Gastrocnemius medialis (tissue), 4 donors: ENCODE data around the gene SCLT1.

Experiments
- POLR2A ChIP-seq, 2 donors: fragments of 450-650 bp; IDR thresholded peaks; one replicate each; pipeline ENCODE4 v1.6.1; 2017; ENCODE audit warnings: antibody characterized with exemption in 2 of 2, mild to moderate bottlenecking in 2 of 2, moderate library complexity in 2 of 2
- TF ChIP-seq, protein P1 (sequence below), 5 experiments: fragments of 450-650 bp in 3 of 5; fragments of 200-600 bp in 2 of 5; sonication (generic) in 2 of 5; IDR thresholded peaks in 4 of 5; conservative IDR thresholded peaks in 1 of 5; 1 replicate in 4 of 5; 2 replicates in 1 of 5; pipeline ENCODE4 v1.5.1; 2016 to 2019; ENCODE audit warnings: antibody characterized with exemption in 5 of 5, mild to moderate bottlenecking in 3 of 5, moderate library complexity in 3 of 5

DNA sequence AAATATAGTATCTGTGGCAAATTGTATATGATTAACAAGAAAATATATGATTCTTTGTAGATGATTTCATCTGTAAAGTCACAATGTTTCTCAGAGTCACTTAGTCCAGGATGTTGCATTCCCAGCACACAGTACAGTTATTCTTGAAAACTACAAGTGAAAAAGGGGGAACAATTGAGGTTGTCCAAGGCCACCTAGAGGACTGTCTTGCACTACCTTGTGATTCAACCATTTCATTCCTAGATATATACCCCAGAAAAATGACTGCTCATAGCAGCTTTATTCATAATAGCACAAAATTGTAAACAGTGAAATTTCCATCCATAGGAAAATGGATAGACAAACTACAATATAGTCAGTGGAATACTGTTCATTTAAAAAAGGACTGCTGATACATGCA is 18.6 kb upstream of the SCLT1 start:
- TF ChIP-seq, protein P1, sequence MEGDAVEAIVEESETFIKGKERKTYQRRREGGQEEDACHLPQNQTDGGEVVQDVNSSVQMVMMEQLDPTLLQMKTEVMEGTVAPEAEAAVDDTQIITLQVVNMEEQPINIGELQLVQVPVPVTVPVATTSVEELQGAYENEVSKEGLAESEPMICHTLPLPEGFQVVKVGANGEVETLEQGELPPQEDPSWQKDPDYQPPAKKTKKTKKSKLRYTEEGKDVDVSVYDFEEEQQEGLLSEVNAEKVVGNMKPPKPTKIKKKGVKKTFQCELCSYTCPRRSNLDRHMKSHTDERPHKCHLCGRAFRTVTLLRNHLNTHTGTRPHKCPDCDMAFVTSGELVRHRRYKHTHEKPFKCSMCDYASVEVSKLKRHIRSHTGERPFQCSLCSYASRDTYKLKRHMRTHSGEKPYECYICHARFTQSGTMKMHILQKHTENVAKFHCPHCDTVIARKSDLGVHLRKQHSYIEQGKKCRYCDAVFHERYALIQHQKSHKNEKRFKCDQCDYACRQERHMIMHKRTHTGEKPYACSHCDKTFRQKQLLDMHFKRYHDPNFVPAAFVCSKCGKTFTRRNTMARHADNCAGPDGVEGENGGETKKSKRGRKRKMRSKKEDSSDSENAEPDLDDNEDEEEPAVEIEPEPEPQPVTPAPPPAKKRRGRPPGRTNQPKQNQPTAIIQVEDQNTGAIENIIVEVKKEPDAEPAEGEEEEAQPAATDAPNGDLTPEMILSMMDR (IDR thresholded peaks at IDR 0.05 in 4 of 5, conservative IDR thresholded peaks at IDR 0.05 in 1 of 5) = no peak
- TF ChIP-seq POLR2A (IDR thresholded peaks at IDR 0.05) = no peak
